Stimulated activated CD8-positive, alpha-beta memory T cell treated with anti-CD3 and anti-CD28 coated beads, Interleukin-7, amount 100 ng/mL, for 48 hours (primary cell): ENCODE measurements around the gene TIMM9.
"Not testable (repeated sequence)": the region's sequence is repeated elsewhere in the genome, so short reads cannot be mapped to it uniquely, and the experiment has no call there.

Source experiments
- DNase-seq, 2 donors: peaks; one replicate each; pipeline ENCODE4 v3.0.0-alpha.2; 2020; ENCODE audit warnings: low read depth in 1 of 2; ENCODE audit errors: extremely low read depth in 1 of 2

TIMM9 gene

DNA sequence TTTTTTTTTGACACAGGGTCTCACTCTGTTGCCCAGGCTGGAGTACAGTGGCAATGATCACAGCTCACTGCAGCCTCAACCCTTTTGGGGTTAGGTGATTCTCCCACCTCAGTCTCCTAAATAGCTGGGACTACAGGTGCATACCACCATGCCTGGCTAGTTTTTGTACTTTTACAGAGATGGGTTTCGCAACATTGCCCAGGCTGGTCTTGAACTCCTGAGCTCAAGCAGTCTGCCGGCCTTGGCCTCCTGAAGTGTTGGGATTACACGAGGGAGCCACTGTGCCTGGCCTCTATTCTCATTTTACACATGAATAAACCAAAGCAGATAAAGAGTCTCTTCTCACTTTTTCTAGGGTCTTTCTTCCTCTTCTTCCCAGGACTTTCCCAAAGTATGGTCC, 28.4 kb downstream of the TIMM9 start:
- no peak for DNase-seq

DNA sequence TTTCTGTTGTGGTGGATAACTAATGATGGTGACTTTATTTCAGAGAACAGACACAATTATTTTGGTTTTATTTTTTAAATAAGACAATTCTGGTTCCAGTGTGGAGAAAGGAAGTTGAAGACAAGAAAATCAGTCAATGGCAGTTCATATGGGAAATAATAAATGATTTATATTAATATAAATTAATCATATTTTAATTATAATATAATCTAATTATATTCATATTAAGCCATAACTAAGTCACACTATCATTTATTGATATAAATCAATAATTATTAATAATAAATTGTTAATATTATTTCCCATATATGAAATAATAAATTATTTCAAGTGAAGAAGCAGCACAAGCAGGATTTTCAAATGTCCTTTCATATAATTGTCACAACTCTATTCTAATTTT, 28.8 kb downstream of the TIMM9 start:
- no peak for DNase-seq

DNA sequence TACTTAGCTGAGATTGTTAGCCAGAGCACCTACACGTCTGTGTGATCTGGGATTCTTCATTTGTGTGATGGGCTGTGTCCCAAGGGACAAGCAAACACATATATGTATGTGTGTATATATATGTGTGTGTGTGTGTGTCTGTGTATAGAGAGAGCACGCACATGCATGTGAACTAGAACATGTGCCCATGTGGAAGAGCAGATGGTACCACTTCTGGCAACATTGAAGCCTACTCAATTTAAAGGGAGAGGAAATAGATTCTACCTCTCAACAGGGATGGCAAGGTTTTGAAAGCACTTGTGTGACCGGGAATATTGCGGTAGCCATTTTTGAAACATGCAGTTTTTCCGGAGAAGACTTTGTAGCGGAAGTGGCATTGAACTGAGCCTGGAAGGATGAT, 30.2 kb downstream of the TIMM9 start:
- no peak for DNase-seq

DNA sequence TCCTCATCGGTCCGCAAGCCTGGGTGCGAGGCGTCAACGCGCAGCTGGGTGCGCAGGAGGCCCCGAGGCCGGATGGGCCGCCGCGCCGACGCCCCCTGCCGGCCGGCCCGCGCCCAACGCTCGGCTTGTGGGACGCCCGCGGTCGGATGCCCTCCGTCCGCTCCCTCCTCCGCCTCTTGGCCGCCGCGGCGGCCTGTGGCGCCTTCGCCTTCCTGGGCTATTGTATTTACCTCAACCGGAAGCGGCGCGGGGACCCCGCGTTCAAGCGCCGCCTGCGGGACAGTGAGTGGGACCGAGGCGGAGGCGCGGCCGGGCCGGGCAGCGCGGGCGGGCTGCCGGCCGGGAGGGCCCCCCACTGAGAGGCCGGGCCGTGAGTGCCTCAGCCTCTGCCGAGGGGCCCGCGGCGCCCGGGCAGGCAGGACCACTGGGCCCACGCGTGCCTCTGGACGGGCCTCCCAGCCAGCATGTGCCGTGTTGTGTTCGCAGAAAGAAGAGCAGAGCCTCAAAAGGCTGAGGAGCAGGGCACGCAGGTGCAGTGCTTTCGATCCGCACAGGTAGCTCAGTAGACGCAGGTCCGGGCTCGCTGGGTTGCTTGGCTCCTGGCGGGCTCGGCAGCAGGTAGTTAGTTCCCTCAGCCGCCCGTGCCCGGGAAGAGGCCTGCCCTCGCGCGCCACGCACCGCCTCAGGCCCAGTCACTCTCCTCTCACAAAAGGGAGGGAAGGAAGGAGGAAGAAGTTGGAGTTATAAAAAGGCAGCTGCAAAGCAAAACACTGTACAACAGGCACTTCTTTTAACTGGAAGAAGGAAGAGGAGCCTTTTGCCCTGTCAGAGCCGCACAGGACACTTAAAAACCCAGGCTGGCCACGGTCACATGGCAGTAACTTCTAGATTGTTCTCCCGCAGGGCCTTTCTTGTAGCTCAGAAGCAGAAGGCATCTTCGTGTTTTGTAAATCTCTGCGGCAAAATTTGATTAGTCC, 31.2 kb downstream of the TIMM9 start, which contains the start of gene TOMM20L:
Gene TOMM20L, plus strand, starts transcription at position 119 of the 977 bp plus-strand sequence. Its CDS starts 28 bp downstream, at position 147.
- DNase-seq: peak; percentile 51 to 52

GRCh38 chr14:58395562-58395811, 31.8 kb downstream of the TIMM9 start:
- DNase-seq: no peak

- no peak for DNase-seq
Measured at GRCh38 chr14:58390830-58391229, 36.5 kb downstream of the TIMM9 start.

GRCh38 chr14:58376791-58377190, 50.5 kb downstream of the TIMM9 start:
- no peak for DNase-seq

GRCh38 chr14:58368956-58369355, 58.4 kb downstream of the TIMM9 start:
- no peak for DNase-seq

GRCh38 chr14:58367296-58367695, 60.0 kb downstream of the TIMM9 start:
- no peak for DNase-seq

DNA sequence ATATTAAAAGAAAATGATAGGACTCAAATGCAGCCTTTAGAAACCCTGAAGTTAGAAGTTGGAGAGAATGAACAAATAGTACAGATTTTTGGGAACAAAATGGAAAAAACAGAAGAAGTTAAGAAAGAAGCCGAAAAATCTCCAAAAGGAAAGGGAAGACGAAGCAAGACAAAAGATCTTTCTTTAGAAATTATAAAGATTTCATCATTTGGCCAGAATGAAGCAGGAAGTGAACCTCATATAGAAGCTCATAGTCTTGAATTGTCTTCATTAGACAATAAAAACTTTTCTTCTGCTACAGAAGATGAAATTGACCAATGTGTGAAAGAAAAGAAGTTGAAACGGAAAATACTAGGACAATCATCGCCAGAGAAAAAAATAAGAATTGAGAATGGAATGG, 63.0 kb downstream of the TIMM9 start:
- DNase-seq: no peak

DNA sequence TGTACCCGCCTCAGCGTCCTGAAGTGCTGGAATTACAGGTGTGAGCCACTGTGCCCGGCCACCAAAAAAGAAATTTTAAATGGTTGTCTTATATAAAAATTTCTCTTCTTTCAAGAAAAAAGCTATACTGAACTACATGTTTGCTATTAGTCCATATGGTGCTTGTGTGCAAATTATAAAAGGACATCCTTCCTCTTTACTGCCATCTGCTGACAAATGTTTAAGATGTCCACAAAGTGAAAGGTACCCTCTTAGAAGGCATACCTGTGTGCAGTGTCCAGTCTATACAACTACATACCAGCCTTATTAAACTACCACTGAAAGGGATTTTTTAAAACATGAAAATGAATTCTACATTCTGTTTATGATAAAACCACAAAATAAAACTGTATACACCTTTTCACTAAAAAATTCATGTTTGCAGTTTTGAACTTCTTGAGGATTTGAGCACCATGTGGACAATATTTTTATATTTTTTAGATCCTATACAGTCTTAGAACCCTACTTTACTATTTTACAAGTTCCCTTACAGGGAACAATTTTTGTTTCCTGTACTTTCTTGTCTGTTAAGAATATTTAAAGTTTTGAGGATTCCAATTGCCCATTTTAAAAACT, 64.4 kb downstream of the TIMM9 start:
- DNase-seq: no peak

- DNase-seq: not testable (repeated sequence)
Measured at GRCh38 chr14:58362272-58362671, 65.1 kb downstream of the TIMM9 start.
